Measurements from ENCODE around the gene BMAL2. TPM values are rescaled to one million over a fixed set of nuclear protein-coding genes. Genes with fewer than 3 reads are reported as not detected.

BMAL2 gene
- total and polyA plus RNA-seq, 2 of the 13 experiments (the other 11 are each of a cell fraction or from before 2014, with no cell fraction given), result 4.8 to 27.4 TPM

GRCh38 chr12:27297566-27297965 lies 35.1 kb upstream of the BMAL2 start:
- POLR2A ChIA-PET, result no interaction called here
- no TSS peak for BruUV-seq (replicated peaks)
- Histone ChIP-seq H3K9ac (ENCODE audit: insufficient read depth, low read depth, low read length) (no peak overlapping the region), H3K9me3 (ENCODE audit: low read length) (no peaks in the 10 kb centered on the region), H3K27me3 (ENCODE audit: control insufficient read depth in 1 of 2, insufficient read depth in 2 of 2, low read length in 2 of 2) (no peaks in the 10 kb centered on the region), H3K36me3 (replicated peaks in 1 of 2; ENCODE audit: control insufficient read depth in 1 of 2, insufficient read depth in 2 of 2, low read length in 2 of 2) (no peaks in the 10 kb centered on the region), H3K79me2 (ENCODE audit: insufficient read depth, low read length) (no peaks in the 10 kb centered on the region), H3K4me3 (replicated peaks in 1 of 3; ENCODE audit: insufficient read depth in 1 of 3, low read depth in 2 of 3, low read length in 3 of 3) (no peak overlapping the region), H3K4me2 (ENCODE audit: low read depth, low read length) (no peak overlapping the region), H3K4me1 (ENCODE audit: insufficient read depth, low read length) (peaks cover 10% of the 10 kb centered on the region), H3K27ac (ENCODE audit: extremely low read length, insufficient read depth, low read length) (no peak overlapping the region), H4K20me1 (ENCODE audit: insufficient read depth, low read length) (no peaks in the 10 kb centered on the region; the same call in 1 of the 2 replicates), H2AFZ (ENCODE audit: low read length) (no peak overlapping the region)
- no peak for ATAC-seq
- FAIRE-seq, result no peak
- intact Hi-C loops (cut with micrococcal nuclease; ENCODE audit: unreplicated experiment) (no loop called here), in situ Hi-C loops (cut with HindIII; ENCODE audit: extremely low pct_ligation_motif_present, low pct_unique_long_range_greater_than_20kb) (no loop called here)
- DNase-seq (ENCODE audit: low spot score), result no peak
- CTCF ChIA-PET (ENCODE audit: low intra/inter-chr PET ratio, low total read pairs), result no interaction called here
- TF ChIP-seq PLRG1 (conservative IDR thresholded peaks at IDR 0.05) (no peak), ZNF234 (CRISPR knock-in tag; conservative IDR thresholded peaks at IDR 0.05) (no peak), SOX5 (CRISPR knock-in tag; IDR thresholded peaks at IDR 0.05; ENCODE audit: borderline replicate concordance) (no peak), SCMH1 (CRISPR knock-in tag; IDR thresholded peaks at IDR 0.05; ENCODE audit: borderline replicate concordance) (no peak), HNF4G (IDR thresholded peaks at IDR 0.05; ENCODE audit: borderline replicate concordance, low read depth, low read length) (no peak), HNF4G (CRISPR knock-in tag; IDR thresholded peaks at IDR 0.05; ENCODE audit: borderline replicate concordance, low read depth) (no peak), ZNF143 (CRISPR knock-in tag; IDR thresholded peaks at IDR 0.05) (no peak)
- WGBS (ENCODE audit: low lambda C conversion rate), result 91% methylated on average over 4 of the region's 4 CpGs

- POLR2A ChIA-PET, result no interaction called here
- no peak overlapping the region for H2AFZ ChIP-seq (ENCODE audit: low read length)
- BruUV-seq (replicated peaks), result no TSS peak
- in situ Hi-C loops (cut with HindIII; ENCODE audit: extremely low pct_ligation_motif_present, low pct_unique_long_range_greater_than_20kb), result no loop called here
- peaks cover 10% of the 10 kb centered on the region for H3K4me1 ChIP-seq (ENCODE audit: insufficient read depth, low read length)
- no peaks in the 10 kb centered on the region for H3K27me3 ChIP-seq (ENCODE audit: control insufficient read depth in 1 of 2, insufficient read depth in 2 of 2, low read length in 2 of 2)
- intact Hi-C loops (cut with micrococcal nuclease; ENCODE audit: unreplicated experiment), result no loop called here
- FAIRE-seq, result no peak
- no peak overlapping the region for H3K27ac ChIP-seq (ENCODE audit: extremely low read length, insufficient read depth, low read length)
- H3K79me2 ChIP-seq (ENCODE audit: insufficient read depth, low read length), result no peaks in the 10 kb centered on the region
- CTCF ChIA-PET (ENCODE audit: low intra/inter-chr PET ratio, low total read pairs), result no interaction called here
- H3K36me3 ChIP-seq (replicated peaks in 1 of 2; ENCODE audit: control insufficient read depth in 1 of 2, insufficient read depth in 2 of 2, low read length in 2 of 2), result peaks cover 0 to 1% of the 10 kb centered on the region in 2 experiments; a peak in 1 of 5 replicates
- DNase-seq (ENCODE audit: low spot score), result no peak
- ATAC-seq, result no peak
- no peak overlapping the region for H3K9ac ChIP-seq (ENCODE audit: insufficient read depth, low read depth, low read length)
- no peak overlapping the region for H3K4me2 ChIP-seq (ENCODE audit: low read depth, low read length)
- H3K9me3 ChIP-seq (ENCODE audit: low read length), result no peaks in the 10 kb centered on the region
- no peaks in the 10 kb centered on the region; the same call in 1 of the 2 replicates for H4K20me1 ChIP-seq (ENCODE audit: insufficient read depth, low read length)
- no peak overlapping the region for H3K4me3 ChIP-seq (replicated peaks in 1 of 3; ENCODE audit: insufficient read depth in 1 of 3, low read depth in 2 of 3, low read length in 3 of 3)
- 98% methylated on average over 1 of the region's 1 CpG for WGBS (ENCODE audit: low lambda C conversion rate)
- no peak for TF ChIP-seq ZNF234 (CRISPR knock-in tag; conservative IDR thresholded peaks at IDR 0.05)
- TF ChIP-seq SRSF1 (optimal IDR thresholded peaks at IDR 0.05; ENCODE audit: low read depth, low read length), result no peak
- TF ChIP-seq RBAK (CRISPR knock-in tag; IDR thresholded peaks at IDR 0.05), result no peak
- no peak for TF ChIP-seq MYNN (CRISPR knock-in tag; IDR thresholded peaks at IDR 0.05; ENCODE audit: low read depth)
- no peak for TF ChIP-seq ZNF547 (CRISPR knock-in tag; IDR thresholded peaks at IDR 0.05)
- no peak for TF ChIP-seq SALL1 (CRISPR knock-in tag; IDR thresholded peaks at IDR 0.05)
- no peak for TF ChIP-seq EEA1 (CRISPR knock-in tag; IDR thresholded peaks at IDR 0.05; ENCODE audit: borderline replicate concordance)
- TF ChIP-seq ZNF576 (CRISPR knock-in tag; IDR thresholded peaks at IDR 0.05), result no peak
- no peak for TF ChIP-seq ZBTB7A (CRISPR knock-in tag; IDR thresholded peaks at IDR 0.05)
- no peak for TF ChIP-seq MAF1 (CRISPR knock-in tag; IDR thresholded peaks at IDR 0.05; ENCODE audit: borderline replicate concordance)
- TF ChIP-seq HES4 (CRISPR knock-in tag; IDR thresholded peaks at IDR 0.05; ENCODE audit: borderline replicate concordance), result no peak
- no peak for TF ChIP-seq WIZ (CRISPR knock-in tag; IDR thresholded peaks at IDR 0.05)
- no peak for TF ChIP-seq XBP1 (CRISPR knock-in tag; IDR thresholded peaks at IDR 0.05)
- no peak for TF ChIP-seq NONO (IDR thresholded peaks at IDR 0.05)
- TF ChIP-seq NONO (CRISPR knock-in tag; conservative IDR thresholded peaks at IDR 0.05), result no peak
- TF ChIP-seq ZNF772 (CRISPR knock-in tag; IDR thresholded peaks at IDR 0.05), result no peak
- TF ChIP-seq CREB3 (CRISPR knock-in tag; IDR thresholded peaks at IDR 0.05), result no peak
Observed at GRCh38 chr12:27299102-27299501, 33.5 kb upstream of the BMAL2 start.
